Psoas muscle (tissue), 8 donors: Measurements from ENCODE around the gene CATSPER1. TPM values are rescaled to one million over a fixed set of nuclear protein-coding genes. Genes with fewer than 3 reads are reported as not detected.

Experiments
- ATAC-seq, 4 donors: fragments of 200-7000 bp; cut with Tn5 transposase; one replicate each; pipeline ENCODE4 v1.9.1; 2020; ENCODE audit warnings: moderate library complexity in 3 of 4, mild to moderate bottlenecking in 2 of 4
- DNase-seq, 2 donors: peaks; one replicate each; pipeline ENCODE4 v3.0.0-alpha.2; 2020
- H3K27ac ChIP-seq: fragments of 200-600 bp; one replicate; pipeline ENCODE4 v1.8.0; 2022
- H3K27me3 ChIP-seq, 3 donors: fragments of 200-600 bp in 1 of 3; one replicate each; pipeline versions ENCODE4 v1.6.1 to v1.8.0; 2013 to 2022; ENCODE audit warnings: low read length in 2 of 3, mild to moderate bottlenecking in 2 of 3, moderate library complexity in 1 of 3; ENCODE audit not compliant: insufficient read depth in 3 of 3
- H3K36me3 ChIP-seq, 2 donors: fragments of 200-600 bp in 1 of 2; one replicate each; pipeline versions ENCODE4 v1.6.1 to v1.8.0; 2013 to 2022; ENCODE audit warnings: low read depth in 1 of 2, mild to moderate bottlenecking in 1 of 2, moderate library complexity in 1 of 2; ENCODE audit not compliant: insufficient read depth in 1 of 2
- H3K4me1 ChIP-seq: fragments of 200-600 bp; one replicate; pipeline ENCODE4 v1.8.0; 2022
- H3K4me3 ChIP-seq: fragments of 200-600 bp; one replicate; pipeline ENCODE4 v1.8.0; 2022; ENCODE audit warnings: mild to moderate bottlenecking
- H3K9me3 ChIP-seq: fragments of 200-600 bp; one replicate; pipeline ENCODE4 v1.8.0; 2022
- WGBS, 3 donors: extraction: QIAGEN DNeasy Blood & Tissue Kit; methylation state at CpG; one replicate each; pipeline versions ENCODE4 v1.1.6 to v1.1.7; 2013; 5-methylcytosine and 5-hydroxymethylcytosine counted together
- intact Hi-C, 2 donors: fragments of 100-400 bp; cut with DNase I; formaldehyde crosslinking; loops; one replicate each; pipeline versions ENCODE4 v1.11.0 to v1.14.2; 2022
- long read RNA-seq, 2 donors: library from polyadenylated mRNA; unstranded; transcript quantifications; one replicate each; pipeline ENCODE4 v2.0.0, GENCODE V29; 2021
- polyA plus RNA-seq, 3 donors: library from polyadenylated mRNA; stranded (reverse); fragments of 200-250 nt; gene quantifications; one replicate each; pipeline ENCODE4 v1.2.3, GENCODE V29; 2013
- total RNA-seq, 4 donors: library from RNA; stranded (reverse); fragmentation: NEBNext Ultra II Directional in 2 of 4; extraction: Animal tissue kit (Norgen Biotek cat#: 25700) in 2 of 4; gene quantifications; one replicate each; pipeline versions ENCODE4 v1.2.1 to v1.2.4, GENCODE V29; 2021 to 2023
- TF ChIP-seq, protein P1 (sequence below): fragments of 200-600 bp; IDR thresholded peaks from one replicate; pipeline ENCODE4 v1.8.0; 2022; ENCODE audit warnings: antibody characterized with exemption
- donor health status: healthy with polysubstance abuse.
- donor health status: DM: no; HTN: no; CAD: no; lungs with moderate emphysema.
- donor health status: Bipolar disorder and iron deficiency.
- donor health status: healthy.
- donor health status: DM: yes; HTN: yes; CAD: no.
- donor health status: DM: no; HTN: no; CAD: no.
- donor health status: DM: no; HTN: no; CAD: no.
- donor health status: DM: yes; HTN: yes; CAD: no.

Gene CATSPER1
- total RNA-seq (not detected), polyA plus RNA-seq (under 1 TPM in 2 of 3 donors, not detected in 1; 0.01 to 0.55 TPM)
- long read RNA-seq, donor 1: 0 reads
- long read RNA-seq, donor 2: 0 reads

DNA sequence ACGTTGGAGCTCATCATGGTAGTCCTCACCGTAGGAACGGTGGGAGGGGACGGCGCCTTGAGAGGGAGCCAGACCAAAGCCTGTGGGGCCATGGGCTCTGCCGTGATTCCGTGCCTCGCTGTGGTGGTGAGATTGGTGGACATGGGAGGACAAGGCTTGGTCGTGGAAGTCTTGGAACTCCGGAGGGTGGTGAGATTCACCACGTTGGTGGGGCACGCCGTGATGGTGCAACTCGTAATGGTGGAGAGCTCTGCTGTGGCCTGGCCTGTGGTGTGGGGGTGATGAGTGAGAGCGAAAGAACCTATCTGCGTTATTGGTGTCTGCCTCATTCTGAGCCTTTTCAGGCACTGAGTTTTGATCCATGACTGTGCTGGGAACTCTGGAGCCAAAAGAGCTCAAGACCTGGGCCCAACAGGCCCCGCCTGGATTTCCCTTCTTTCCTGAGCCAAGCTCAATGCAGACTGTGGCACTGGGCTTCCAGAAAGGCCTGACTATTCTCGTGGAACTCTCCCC, at the start of gene CATSPER1:
Gene CATSPER1, minus strand, starts transcription at position 463 of the 513 bp plus-strand sequence. Its CDS starts 100 bp downstream, at position 363.
- WGBS, 3 donors: 83 to 90% (median 86%) methylated on average over 18 of the region's 18 CpGs
- Histone ChIP-seq H3K27ac (no peak within 1 kb of the TSS), H3K4me1 (peaks cover 8% of the 10 kb centered on the region), H3K27me3 (no peaks in the 10 kb centered on the region), H3K36me3 (no peaks in the 10 kb centered on the region), H3K4me3 (no peak within 1 kb of the TSS), H3K9me3 (no peaks in the 10 kb centered on the region)
- TF ChIP-seq, protein P1, sequence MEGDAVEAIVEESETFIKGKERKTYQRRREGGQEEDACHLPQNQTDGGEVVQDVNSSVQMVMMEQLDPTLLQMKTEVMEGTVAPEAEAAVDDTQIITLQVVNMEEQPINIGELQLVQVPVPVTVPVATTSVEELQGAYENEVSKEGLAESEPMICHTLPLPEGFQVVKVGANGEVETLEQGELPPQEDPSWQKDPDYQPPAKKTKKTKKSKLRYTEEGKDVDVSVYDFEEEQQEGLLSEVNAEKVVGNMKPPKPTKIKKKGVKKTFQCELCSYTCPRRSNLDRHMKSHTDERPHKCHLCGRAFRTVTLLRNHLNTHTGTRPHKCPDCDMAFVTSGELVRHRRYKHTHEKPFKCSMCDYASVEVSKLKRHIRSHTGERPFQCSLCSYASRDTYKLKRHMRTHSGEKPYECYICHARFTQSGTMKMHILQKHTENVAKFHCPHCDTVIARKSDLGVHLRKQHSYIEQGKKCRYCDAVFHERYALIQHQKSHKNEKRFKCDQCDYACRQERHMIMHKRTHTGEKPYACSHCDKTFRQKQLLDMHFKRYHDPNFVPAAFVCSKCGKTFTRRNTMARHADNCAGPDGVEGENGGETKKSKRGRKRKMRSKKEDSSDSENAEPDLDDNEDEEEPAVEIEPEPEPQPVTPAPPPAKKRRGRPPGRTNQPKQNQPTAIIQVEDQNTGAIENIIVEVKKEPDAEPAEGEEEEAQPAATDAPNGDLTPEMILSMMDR: no peak
- intact Hi-C loops: no loop called here
- DNase-seq: no peak
- ATAC-seq: no peak

DNA sequence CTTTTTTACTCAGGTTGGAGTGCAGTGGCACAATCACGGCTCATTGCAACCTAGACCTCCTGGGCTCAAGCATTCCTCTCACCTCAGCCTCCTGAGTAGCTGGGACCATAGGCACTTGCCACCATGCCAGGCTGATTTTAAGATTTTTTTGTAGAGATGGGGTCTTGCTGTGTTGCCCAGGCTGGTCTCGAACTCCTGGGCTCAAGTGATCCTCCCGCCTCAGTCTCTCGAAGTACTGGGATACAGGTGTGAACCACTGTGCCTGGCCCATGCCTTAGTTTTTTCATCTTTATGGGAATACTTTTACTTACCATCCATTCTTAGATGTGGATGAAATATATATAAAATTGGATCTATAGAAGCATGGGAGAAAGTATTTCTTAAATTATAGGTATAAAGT, 49.0 kb upstream of the CATSPER1 start:
- no peak for ATAC-seq
- no peak for DNase-seq
- H3K4me1 ChIP-seq: no peaks in the 10 kb centered on the region
- H3K36me3 ChIP-seq: peaks cover 2 to 22% of the 10 kb centered on the region in 2 donors
- WGBS, 3 donors: 94 to 98% (median 97%) methylated on average over 4 of the region's 4 CpGs
- no peak overlapping the region for H3K27ac ChIP-seq
- TF ChIP-seq, protein P1: no peak
- H3K4me3 ChIP-seq: no peak overlapping the region
- H3K9me3 ChIP-seq: no peaks in the 10 kb centered on the region
- intact Hi-C loops: no loop called here
- no peaks in the 10 kb centered on the region for H3K27me3 ChIP-seq

DNA sequence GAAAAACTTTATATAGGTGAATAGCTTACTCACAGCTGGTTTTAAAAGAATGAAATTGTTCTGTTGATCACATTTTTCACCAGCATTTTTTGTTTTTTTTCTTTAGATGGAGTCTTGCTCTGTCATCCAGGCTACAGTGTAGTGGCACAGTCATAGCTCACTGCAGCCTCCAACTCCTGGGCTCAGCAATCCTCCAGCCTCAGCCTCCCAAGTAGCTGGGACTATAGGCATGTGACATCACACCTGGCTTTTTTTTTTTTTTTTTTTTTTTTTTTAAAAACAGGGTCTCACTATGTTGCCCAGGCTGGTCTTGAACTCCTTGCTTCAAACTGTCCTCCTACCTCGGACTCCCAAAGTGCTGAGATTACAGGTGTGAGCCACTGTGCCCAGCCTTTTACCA, 47.4 kb upstream of the CATSPER1 start:
- H3K27ac ChIP-seq: no peak overlapping the region
- H3K9me3 ChIP-seq: no peaks in the 10 kb centered on the region
- H3K36me3 ChIP-seq: peaks cover 2 to 27% of the 10 kb centered on the region in 2 donors
- ATAC-seq (no peak), DNase-seq (no peak)
- H3K4me3 ChIP-seq: no peak overlapping the region
- intact Hi-C loops: no loop called here
- 93 to 100% (median 98%) methylated on average over 1 of the region's 1 CpG for WGBS, 3 donors
- peaks cover 11% of the 10 kb centered on the region for H3K4me1 ChIP-seq
- no peaks in the 10 kb centered on the region for H3K27me3 ChIP-seq
- TF ChIP-seq, protein P1: no peak

DNA sequence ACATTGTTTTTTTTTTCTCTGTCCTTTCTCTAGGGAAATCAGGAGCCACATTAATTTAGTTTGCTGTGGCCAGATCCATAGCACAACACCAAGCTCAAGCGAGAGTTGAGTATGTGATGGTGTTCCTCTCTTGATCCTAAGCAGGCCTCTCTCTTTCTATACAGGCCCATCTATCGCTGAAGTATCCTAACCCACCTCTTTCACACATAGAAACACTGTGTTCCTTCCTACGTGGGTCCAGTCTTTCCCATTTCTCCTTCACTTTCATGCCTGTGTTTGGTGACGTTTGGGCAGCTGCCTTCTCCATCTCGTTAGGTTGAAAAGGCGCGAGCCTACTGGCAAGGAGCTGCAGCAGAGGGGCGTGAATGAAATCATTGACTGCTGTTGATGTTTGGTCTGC, 46.2 kb upstream of the CATSPER1 start:
- H3K9me3 ChIP-seq: no peaks in the 10 kb centered on the region
- 66 to 76% (median 75%) methylated on average over 8 of the region's 8 CpGs for WGBS, 3 donors
- intact Hi-C loops: no loop called here
- H3K27me3 ChIP-seq: no peaks in the 10 kb centered on the region
- H3K4me1 ChIP-seq: peaks cover 19% of the 10 kb centered on the region
- DNase-seq: no peak
- TF ChIP-seq, protein P1: no peak
- H3K4me3 ChIP-seq: no peak overlapping the region
- peaks cover 7 to 38% of the 10 kb centered on the region in 2 donors for H3K36me3 ChIP-seq
- no peak overlapping the region for H3K27ac ChIP-seq
- no peak for ATAC-seq

DNA sequence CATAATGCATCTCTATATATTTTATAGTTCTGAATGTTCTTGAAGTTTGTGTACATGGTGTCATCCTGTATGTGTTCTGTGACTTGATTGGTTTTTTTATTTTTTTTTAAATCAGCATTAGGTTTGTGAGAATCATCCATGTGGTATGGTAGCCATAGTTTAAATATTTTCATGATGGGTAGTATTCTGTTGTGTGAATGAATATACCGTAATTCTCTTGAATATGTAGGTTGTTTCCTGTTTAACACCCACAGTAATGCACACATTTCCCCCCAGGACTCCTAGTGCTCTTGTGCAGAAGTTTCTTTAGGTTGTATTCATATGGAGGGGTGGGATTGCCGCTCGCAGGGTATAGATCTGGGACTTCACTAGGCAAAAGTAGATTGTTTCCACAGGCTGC, 45.8 kb upstream of the CATSPER1 start:
- H3K36me3 ChIP-seq: peaks cover 9 to 43% of the 10 kb centered on the region in 2 donors
- H3K4me1 ChIP-seq: peaks cover 19% of the 10 kb centered on the region
- peak overlapping the region; percentile 93 for H3K4me3 ChIP-seq
- WGBS, 3 donors: 90 to 96% (median 91%) methylated on average over 3 of the region's 3 CpGs
- no peaks in the 10 kb centered on the region for H3K27me3 ChIP-seq
- TF ChIP-seq, protein P1: no peak
- DNase-seq (no peak), ATAC-seq (no peak)
- no peak overlapping the region for H3K27ac ChIP-seq
- no peaks in the 10 kb centered on the region for H3K9me3 ChIP-seq
- intact Hi-C loops: no loop called here
